Mammary epithelial cell (primary cell): ENCODE results near the gene TMEM121.
"Not testable (repeated sequence)": the region's sequence is repeated elsewhere in the genome, so short reads cannot be mapped to it uniquely, and the experiment has no call there.

Source experiments
- EZH2 ChIP-seq: IDR thresholded peaks from 2 replicates; pipeline ENCODE4 v1.6.1; 2012; ENCODE audit warnings: low read length, inconsistent platforms, borderline replicate concordance
- TF ChIP-seq, protein P1 (sequence below), 2 donors: IDR thresholded peaks in 1 of 2; conservative IDR thresholded peaks in 1 of 2; 2 replicates each; pipeline ENCODE4 v1.5.1; 2011 to 2012; ENCODE audit warnings: inconsistent platforms in 2 of 2, low read length in 2 of 2, mild to moderate bottlenecking in 2 of 2, control low read depth in 1 of 2, low read depth in 1 of 2; ENCODE audit not compliant: insufficient read depth in 1 of 2; ENCODE audit errors: extremely low read depth in 1 of 2

DNA sequence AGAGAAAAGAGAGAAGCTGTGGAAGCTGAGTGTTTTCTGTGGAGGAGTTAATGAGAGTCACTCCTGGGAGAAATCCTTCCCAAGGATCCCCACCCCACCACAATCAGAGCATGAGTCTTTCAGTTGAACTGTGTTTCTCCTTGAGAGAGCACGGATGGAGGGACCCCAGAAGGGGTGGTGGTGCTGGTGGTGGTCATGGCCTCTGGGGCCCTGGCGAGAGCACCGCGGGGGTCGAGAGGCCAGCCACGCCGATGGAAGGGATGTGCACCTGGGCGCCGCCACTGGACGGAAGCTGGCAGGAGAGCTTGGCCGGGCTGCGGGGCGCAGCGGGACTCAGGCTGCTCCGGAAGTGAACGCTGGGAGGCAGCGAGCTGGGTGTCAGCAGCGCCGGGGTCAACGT, 20.0 kb downstream of the TMEM121 start:
- TF ChIP-seq, protein P1, sequence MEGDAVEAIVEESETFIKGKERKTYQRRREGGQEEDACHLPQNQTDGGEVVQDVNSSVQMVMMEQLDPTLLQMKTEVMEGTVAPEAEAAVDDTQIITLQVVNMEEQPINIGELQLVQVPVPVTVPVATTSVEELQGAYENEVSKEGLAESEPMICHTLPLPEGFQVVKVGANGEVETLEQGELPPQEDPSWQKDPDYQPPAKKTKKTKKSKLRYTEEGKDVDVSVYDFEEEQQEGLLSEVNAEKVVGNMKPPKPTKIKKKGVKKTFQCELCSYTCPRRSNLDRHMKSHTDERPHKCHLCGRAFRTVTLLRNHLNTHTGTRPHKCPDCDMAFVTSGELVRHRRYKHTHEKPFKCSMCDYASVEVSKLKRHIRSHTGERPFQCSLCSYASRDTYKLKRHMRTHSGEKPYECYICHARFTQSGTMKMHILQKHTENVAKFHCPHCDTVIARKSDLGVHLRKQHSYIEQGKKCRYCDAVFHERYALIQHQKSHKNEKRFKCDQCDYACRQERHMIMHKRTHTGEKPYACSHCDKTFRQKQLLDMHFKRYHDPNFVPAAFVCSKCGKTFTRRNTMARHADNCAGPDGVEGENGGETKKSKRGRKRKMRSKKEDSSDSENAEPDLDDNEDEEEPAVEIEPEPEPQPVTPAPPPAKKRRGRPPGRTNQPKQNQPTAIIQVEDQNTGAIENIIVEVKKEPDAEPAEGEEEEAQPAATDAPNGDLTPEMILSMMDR (conservative IDR thresholded peaks at IDR 0.05 in 1 of 2, IDR thresholded peaks at IDR 0.05 in 1 of 2; ENCODE audit: extremely low read depth in 1 of 2, insufficient read depth in 1 of 2, low read depth in 1 of 2, low read length in 2 of 2) = not testable (repeated sequence)
- not testable (repeated sequence) for TF ChIP-seq EZH2
